GM12891 (cell line): Measurements from ENCODE around the gene CCDC24.

Source experiments
- POLR2A ChIP-seq: IDR thresholded peaks from 2 replicates; pipeline ENCODE4 v1.6.1; 2011; ENCODE audit warnings: low read depth, low read length, control low read depth
- TAF1 ChIP-seq: IDR thresholded peaks from 2 replicates; pipeline ENCODE4 v1.6.1; 2011; ENCODE audit warnings: low read depth, low read length, control low read depth

DNA sequence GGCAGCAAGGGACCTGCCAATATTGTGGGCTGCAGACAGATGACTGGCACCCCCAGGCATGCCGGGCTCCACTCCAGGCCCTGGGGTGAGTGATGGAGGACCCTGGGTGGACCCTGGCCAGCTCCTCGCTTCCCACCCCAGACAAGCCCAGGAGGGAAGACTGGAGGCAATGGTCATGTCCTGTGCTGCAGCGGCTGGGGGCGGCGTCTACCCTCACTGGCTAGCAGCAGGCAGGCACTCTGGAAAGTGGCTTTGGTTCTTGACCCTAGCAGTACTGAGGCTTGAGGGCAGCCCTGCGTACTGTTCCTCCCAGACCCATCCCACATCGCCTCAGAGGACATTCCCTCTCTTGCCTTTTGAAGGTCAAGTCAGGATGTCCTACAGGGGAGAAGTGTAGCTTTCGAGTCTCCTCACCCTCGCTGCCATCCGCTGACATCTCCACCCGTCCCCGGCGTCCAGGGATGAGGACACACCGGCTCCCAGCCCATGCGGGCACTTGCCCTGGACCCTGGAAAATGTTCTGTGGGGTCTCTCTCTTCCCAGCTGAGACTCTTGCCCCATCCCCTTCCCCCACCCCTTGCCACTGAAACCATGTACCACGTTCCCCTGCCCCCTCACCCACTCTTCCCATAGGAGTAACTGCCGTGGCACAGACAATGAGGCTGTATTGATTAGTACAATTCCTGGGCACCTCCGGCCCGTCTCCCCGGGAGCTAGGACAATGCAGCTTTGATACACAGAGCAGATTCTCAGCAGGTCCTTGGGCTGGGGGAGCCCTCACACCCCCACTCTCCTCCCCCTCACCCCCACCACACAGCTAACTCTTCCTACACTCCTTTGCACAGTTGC is 24.9 kb downstream of the CCDC24 start:
- TF ChIP-seq TAF1 (no peak), POLR2A (no peak)
